GM21723 (cell line): ENCODE data around the gene UQCRC1.
"Not testable (repeated sequence)": the region's sequence is repeated elsewhere in the genome, so short reads cannot be mapped to it uniquely, and the experiment has no call there.

Experiments used
- ATAC-seq: cut with Tn5 transposase; IDR thresholded peaks from one replicate; pipeline ENCODE4 v1.9.1; 2021; ENCODE audit warnings: mild to moderate bottlenecking, moderate library complexity; ENCODE audit not compliant: unreplicated experiment

UQCRC1 gene

DNA sequence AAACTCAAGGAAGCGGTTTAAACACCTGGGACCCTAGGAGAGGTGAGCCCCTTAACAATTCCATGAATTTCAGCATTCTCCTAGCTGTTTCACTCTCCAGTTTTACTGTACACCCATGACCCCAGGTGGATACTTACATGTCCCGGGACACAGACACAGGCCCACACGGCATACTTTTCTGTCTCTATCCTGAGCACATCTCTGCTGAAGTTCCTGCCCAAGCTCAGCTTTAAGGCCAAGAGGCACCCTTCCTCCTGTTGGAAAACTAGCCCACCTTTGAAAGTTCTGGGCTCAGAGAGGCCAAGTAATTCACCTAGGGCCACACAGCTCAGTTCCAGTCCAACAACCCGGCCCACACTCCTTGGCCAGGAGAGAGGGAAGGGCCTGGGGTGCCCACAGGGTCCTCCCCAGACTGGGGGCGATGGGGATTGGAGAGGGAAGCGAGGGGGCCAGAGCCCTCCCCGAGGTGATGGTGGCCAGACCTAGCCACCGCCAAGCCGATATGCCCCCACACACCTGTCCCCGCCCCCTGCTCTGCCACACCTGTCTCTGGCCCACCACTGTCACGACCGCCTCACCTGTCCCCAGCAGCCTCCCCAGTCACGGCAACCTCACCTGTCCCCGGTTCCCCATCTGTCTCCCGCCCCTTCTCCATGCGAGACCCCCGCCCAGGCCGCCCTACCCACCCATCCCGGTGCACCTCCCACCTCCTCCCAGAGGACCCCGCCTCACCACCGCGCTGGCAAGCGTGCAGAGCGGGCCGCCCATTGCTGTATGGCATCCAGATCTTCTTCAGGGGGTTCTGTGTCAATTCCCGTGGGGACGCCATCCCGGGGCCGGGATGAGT is 53.3 kb downstream of the UQCRC1 start:
- no peak for ATAC-seq

DNA sequence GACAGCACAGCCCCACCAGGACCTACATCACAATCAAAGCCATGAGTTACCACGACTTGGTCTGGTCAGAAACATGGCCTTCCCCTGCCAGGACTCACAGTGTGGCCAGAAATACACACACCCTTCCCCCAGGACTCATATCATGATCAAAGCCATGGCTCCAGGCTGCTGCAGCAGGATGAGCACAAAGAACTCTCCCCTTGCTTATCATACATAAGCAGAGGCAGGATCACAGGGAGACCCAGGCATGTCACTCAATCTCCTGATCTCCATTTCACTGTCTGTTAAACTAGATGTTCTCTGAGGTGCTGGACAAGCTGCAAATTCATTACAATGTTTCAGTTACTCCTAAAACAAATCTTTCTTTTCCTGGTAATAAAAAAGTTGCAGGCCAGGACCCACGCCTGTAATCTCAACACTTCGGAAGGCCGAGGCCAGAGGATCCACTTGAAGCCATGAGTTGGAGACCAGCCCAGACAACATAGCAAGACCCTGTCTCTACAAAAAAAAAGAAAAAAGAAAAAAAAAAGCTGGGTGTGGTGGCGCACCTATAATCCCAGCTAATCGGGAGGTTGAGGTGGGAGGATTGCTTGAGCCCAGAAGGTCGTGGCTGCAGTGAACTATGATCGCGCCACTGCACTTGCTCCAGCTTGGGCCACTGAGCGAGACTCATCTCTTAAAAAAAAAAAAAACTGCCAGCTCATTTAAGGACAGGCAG is 54.1 kb downstream of the UQCRC1 start:
- no peak for ATAC-seq

DNA sequence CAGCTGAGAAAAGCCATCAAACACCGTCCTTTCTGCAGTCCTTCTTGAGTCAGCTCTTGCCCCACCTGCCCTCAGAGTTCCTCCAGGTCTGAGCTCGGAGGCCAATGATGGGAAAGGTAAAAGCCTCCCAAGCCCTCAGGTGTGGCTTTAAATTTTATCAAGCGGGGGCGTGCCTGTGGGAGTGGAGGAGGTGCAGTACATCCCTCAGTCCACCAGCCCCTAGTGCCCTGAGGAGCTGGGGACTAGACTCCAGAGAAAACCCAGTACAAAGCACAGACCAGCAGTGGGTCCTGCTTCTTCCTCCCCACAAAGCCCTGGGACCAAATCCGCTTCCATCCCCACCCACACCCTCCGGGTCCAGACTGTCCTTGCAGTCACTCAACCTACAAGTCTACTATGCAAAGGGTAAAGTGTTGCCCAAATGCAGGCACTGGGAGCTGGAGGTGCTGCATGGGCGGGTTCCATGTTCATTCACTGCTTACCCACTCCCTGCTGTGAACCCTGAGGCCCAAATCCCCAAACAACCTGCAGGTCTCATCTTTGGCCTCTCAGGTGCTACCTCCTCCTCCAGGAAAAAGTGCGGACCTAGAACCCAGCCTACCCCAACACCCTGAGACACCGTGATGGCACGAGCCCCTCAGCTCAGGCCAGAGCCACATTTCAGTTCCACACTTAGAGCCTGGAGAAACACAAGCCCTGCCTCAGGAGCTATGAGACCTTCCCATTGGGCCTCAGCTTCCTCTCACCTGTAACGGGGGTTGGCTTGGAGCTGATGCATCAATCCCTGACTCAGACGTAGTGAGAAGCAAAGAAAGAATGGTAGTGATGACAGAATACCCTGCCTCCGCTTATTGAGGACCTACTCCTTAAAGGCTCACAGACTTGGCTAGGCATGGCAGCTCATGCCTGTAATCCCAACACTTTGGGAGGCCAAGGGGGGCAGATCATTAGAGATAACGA is 55.3 kb downstream of the UQCRC1 start:
- no peak for ATAC-seq

DNA sequence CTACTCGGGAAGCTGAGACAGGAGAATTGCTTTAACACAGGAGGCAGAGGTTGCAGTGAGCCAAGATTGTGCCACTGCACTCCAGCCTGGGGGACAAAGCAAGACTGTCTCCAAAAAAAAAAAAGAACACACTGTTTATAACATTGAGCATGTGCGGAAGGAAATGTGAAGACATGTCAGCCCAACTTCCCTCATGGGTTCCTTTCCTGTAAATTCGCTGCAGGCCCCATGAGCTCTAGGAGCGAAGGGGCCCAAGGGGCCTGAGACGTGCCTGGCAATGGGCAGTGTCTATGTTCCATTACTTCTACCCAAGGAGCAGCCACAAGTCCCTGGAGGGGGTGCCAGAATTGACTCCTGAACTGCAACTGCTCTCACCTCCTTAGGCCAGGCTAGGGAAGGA is 56.1 kb downstream of the UQCRC1 start:
- ATAC-seq, result no peak

DNA sequence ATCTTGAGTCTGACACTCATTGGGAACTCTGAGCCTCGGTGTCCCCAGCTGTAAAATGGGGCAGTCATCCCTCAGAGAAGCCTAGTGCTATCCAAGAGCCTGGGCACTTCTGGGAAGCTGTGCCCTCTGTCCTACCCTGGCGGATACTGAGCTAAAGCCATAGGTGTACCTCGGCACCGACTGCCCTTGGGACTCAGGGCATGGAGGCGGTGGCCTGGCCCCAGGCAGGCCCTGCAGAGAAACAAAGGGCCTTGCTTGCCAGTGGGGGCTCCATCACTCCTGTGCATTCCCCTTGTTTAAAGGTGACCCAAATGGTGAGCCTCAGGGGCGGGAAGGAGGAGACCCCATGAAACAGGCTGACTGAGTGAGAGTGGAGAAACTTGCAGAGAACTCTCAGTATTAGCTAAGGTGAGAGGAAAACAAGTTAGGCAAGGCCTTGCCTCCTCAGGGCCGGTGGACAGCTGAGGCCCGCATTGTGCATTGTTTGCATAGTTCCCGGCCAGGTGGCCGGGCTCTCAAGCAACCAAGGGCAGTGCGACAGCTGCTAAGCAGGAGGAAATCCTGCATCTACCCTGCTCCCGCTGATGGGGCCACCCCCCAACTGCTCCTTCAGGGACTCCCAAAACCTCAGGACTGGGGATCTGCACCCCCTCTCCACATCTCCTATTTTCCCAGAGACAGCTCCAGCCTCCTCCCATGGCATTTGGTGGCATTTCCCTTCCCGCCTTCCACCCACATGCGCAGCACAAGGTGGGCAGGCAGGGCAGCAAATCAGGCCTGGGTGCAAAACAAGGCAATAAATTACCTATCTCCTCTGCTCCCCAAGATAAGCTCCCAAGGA is 57.1 kb downstream of the UQCRC1 start:
- no peak for ATAC-seq

DNA sequence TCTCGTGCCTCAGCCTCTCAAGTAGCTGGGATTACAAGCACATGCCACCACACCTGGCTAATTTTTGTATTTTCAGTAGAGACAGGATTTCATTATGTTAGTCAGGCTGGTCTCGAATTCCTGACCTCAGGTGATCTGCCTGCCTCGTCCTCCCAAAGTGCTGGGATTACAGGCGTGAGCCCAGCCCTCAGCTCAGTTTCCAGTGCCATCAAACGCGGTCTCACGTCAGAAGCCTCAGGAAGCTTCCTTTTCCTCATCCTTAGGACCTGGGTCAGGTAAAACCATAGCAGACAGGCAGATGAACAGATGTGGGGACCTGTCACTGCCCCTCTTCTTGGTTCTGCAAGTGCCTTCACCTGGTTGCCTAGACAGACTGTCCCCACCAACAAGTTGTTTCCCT is 57.8 kb downstream of the UQCRC1 start:
- ATAC-seq, result not testable (repeated sequence)
